DOHH2 (cell line): ENCODE results near the gene HNRNPLL.

Experiments used
- EZH2phosphoT487 ChIP-seq: fragments of 200-600 bp; sonication (generic); IDR thresholded peaks from 2 replicates; pipeline ENCODE4 v1.6.1; 2017; ENCODE audit warnings: borderline replicate concordance, mild to moderate bottlenecking, antibody characterized with exemption, low read length, moderate library complexity, mixed read lengths
- TF ChIP-seq, protein P1 (sequence below): fragments of 200-600 bp; sonication (generic); IDR thresholded peaks from one replicate; pipeline ENCODE4 v1.5.1; 2014; ENCODE audit warnings: antibody characterized with exemption, mild to moderate bottlenecking, low read depth, low read length; ENCODE audit not compliant: poor library complexity, severe bottlenecking

DNA sequence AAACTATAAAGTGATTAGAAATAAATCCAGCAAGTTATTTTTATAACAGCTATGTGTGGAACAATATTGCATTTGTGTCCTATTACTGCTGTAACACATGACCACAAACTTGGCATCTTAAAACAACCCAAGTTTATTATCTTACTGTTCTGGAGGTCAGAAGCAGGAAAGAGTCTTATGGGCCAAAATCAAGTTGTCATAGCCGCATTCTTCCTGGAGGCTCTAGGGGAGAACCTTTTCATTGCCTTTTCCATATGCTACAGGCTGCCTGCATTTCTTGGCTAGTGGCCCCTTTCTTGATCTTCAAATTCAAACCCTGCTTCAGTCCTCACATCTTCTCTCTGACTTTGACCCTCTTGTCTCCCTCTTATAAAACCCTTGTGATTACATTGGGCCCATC, 27.0 kb upstream of the HNRNPLL start:
- TF ChIP-seq, protein P1, sequence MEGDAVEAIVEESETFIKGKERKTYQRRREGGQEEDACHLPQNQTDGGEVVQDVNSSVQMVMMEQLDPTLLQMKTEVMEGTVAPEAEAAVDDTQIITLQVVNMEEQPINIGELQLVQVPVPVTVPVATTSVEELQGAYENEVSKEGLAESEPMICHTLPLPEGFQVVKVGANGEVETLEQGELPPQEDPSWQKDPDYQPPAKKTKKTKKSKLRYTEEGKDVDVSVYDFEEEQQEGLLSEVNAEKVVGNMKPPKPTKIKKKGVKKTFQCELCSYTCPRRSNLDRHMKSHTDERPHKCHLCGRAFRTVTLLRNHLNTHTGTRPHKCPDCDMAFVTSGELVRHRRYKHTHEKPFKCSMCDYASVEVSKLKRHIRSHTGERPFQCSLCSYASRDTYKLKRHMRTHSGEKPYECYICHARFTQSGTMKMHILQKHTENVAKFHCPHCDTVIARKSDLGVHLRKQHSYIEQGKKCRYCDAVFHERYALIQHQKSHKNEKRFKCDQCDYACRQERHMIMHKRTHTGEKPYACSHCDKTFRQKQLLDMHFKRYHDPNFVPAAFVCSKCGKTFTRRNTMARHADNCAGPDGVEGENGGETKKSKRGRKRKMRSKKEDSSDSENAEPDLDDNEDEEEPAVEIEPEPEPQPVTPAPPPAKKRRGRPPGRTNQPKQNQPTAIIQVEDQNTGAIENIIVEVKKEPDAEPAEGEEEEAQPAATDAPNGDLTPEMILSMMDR, result no peak
- TF ChIP-seq EZH2phosphoT487, result no peak
